Duodenal mucosa (tissue), 2 donors: ENCODE measurements around the gene KCNJ4.

ENCODE experiments used
- H3K27ac ChIP-seq: one replicate; pipeline ENCODE4 v1.7.0; 2013; ENCODE audit warnings: low read depth, low read length
- H3K27me3 ChIP-seq, 2 donors: one replicate each; pipeline ENCODE4 v1.7.0; 2013; ENCODE audit warnings: low read length in 2 of 2, control low read depth in 1 of 2; ENCODE audit not compliant: insufficient read depth in 2 of 2, control insufficient read depth in 1 of 2
- H3K36me3 ChIP-seq, 2 donors: one replicate each; pipeline ENCODE4 v1.7.0; 2013; ENCODE audit warnings: low read length in 2 of 2, control low read depth in 1 of 2; ENCODE audit not compliant: insufficient read depth in 2 of 2, control insufficient read depth in 1 of 2
- H3K4me1 ChIP-seq, 2 donors: one replicate each; pipeline ENCODE4 v1.7.0; 2013; ENCODE audit warnings: low read length in 2 of 2, control low read depth in 1 of 2; ENCODE audit not compliant: insufficient read depth in 2 of 2, control insufficient read depth in 1 of 2
- H3K4me3 ChIP-seq, 2 donors: one replicate each; pipeline ENCODE4 v1.7.0; 2013; ENCODE audit warnings: low read length in 2 of 2, low read depth in 1 of 2
- H3K9ac ChIP-seq, 2 donors: one replicate each; pipeline ENCODE4 v1.7.0; 2013; ENCODE audit warnings: low read length in 2 of 2, low read depth in 1 of 2
- H3K9me3 ChIP-seq, 2 donors: one replicate each; pipeline ENCODE4 v1.7.0; 2013; ENCODE audit warnings: low read length in 2 of 2, control low read depth in 1 of 2; ENCODE audit not compliant: control insufficient read depth in 1 of 2

Gene KCNJ4

DNA sequence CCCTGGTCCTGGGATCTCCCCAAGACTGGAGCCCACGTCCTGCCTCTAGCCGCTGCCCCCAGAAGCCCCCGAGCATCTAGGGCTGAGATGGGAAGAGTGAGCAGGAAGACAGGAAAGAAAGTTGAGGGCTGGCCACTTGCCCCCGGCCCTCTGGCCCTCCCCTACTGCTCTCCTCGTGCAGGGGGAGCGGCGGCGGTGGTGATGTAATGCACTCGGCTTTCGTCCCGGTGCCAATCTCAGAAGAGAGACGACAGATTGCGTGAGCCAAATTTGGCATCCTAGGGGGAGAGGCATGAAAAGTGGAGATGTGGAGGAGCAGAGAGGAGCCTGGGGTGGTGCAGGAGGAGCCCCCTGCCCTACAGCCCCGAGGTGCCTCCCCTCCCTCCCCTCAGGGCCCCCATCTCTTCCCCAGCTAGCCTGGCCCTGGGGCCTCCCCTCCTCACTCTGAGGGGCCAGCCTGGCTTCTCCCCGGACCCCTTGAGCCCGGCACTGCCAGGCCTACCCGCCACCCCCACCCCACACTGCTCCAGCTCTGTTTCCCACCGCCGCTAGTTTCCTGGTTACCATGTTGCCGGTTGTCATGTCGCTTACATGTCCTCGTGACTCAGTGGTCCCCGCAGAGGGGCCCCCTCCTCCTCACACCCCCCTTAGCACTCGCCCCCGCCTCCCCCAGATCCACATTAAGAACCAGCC, 2.5 kb downstream of the KCNJ4 start:
- Histone ChIP-seq H3K4me3 (no peak overlapping the region), H3K27ac (no peak overlapping the region)

DNA sequence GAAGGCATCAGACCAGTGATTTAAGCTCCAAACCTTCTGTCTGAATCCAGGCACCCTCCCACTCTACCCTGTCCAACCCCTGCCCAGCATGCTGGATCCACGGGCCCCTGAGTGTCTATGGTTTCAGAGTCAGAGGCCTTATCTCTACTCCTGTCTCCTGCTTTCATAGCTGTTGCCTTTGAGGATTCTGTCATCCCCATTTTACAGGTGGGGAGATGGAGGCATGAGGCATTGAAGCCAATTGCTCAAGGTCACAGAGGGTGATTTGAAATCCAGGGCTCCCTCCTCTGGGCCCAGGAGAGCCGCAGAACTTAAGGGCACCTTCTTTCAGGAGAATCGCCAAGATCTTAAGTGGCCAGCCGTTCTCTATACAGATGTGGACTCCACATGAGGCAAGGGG, 3.1 kb downstream of the KCNJ4 start:
- Histone ChIP-seq H3K4me3 (no peak overlapping the region), H3K4me1 (peaks cover 4 to 7% of the 10 kb centered on the region in 2 donors), H3K36me3 (no peaks in the 10 kb centered on the region), H3K27ac (no peak overlapping the region), H3K9ac (no peak overlapping the region), H3K9me3 (no peaks in the 10 kb centered on the region), H3K27me3 (peaks cover 49 to 59% of the 10 kb centered on the region in 2 donors)

More for the DNA sequence above, 2.5 kb downstream of the KCNJ4 start:
- Histone ChIP-seq H3K36me3 (no peaks in the 10 kb centered on the region), H3K4me1 (peaks cover 4 to 7% of the 10 kb centered on the region in 2 donors), H3K27me3 (peaks cover 56 to 65% of the 10 kb centered on the region in 2 donors), H3K9ac (no peak overlapping the region), H3K9me3 (no peaks in the 10 kb centered on the region)

DNA sequence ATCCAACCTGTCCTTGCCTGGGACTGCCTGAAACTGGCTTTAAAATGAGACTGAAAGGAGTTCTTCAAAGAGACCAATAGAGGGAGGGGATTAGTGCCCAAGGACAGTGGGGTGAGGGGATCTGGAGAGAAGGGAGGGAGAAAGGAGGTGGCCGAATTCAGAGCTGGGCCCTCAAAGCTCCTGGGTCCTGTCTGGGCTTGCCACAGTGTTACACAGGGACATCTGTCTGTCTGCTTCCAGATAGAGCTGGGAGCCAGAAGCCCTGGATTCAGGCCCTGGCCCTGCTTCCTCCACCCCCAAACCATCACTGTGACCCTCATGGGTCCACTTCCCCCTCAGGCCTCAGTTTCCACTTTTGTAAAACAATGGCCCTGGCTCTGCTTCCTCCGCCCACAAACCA, 3.6 kb downstream of the KCNJ4 start:
- Histone ChIP-seq H3K9me3 (no peaks in the 10 kb centered on the region), H3K4me3 (no peak overlapping the region), H3K9ac (no peak overlapping the region), H3K4me1 (peaks cover 4 to 7% of the 10 kb centered on the region in 2 donors), H3K27me3 (peaks cover 45 to 54% of the 10 kb centered on the region in 2 donors), H3K36me3 (no peaks in the 10 kb centered on the region), H3K27ac (no peak overlapping the region)

GRCh38 chr22:38450234-38450797, 4.7 kb downstream of the KCNJ4 start:
- peaks cover 4 to 7% of the 10 kb centered on the region in 2 donors for H3K4me1 ChIP-seq
- H3K36me3 ChIP-seq: no peaks in the 10 kb centered on the region
- no peaks in the 10 kb centered on the region for H3K9me3 ChIP-seq
- H3K9ac ChIP-seq: no peak overlapping the region
- no peak overlapping the region for H3K27ac ChIP-seq
- no peak overlapping the region for H3K4me3 ChIP-seq
- H3K27me3 ChIP-seq: peaks cover 40 to 50% of the 10 kb centered on the region in 2 donors

- H3K27me3 ChIP-seq: peaks cover 44 to 55% of the 10 kb centered on the region in 2 donors
- H3K9ac ChIP-seq: no peak overlapping the region
- H3K27ac ChIP-seq: no peak overlapping the region
These were observed 5.2 kb downstream of the KCNJ4 start for GRCh38 chr22:38449776-38450175.

GRCh38 chr22:38448945-38449745, 5.9 kb downstream of the KCNJ4 start:
- Histone ChIP-seq H3K9ac (no peak overlapping the region), H3K27me3 (peaks cover 43 to 55% of the 10 kb centered on the region in 2 donors), H3K4me3 (no peak overlapping the region), H3K36me3 (no peaks in the 10 kb centered on the region), H3K27ac (no peak overlapping the region), H3K4me1 (peaks cover under 1 to 3% of the 10 kb centered on the region in 2 donors), H3K9me3 (no peaks in the 10 kb centered on the region)

More at GRCh38 chr22:38449776-38450175, 5.2 kb downstream of the KCNJ4 start:
- Histone ChIP-seq H3K4me1 (peaks cover 4 to 7% of the 10 kb centered on the region in 2 donors), H3K9me3 (no peaks in the 10 kb centered on the region), H3K36me3 (no peaks in the 10 kb centered on the region), H3K4me3 (no peak overlapping the region)

- Histone ChIP-seq H3K9me3 (no peaks in the 10 kb centered on the region), H3K4me1 (no peaks in the 10 kb centered on the region), H3K27me3 (peaks cover 25 to 44% of the 10 kb centered on the region in 2 donors), H3K36me3 (no peaks in the 10 kb centered on the region), H3K27ac (no peak overlapping the region), H3K9ac (no peak overlapping the region), H3K4me3 (no peak overlapping the region)
These were observed 8.9 kb downstream of the KCNJ4 start for GRCh38 chr22:38446018-38446601.

- Histone ChIP-seq H3K9ac (no peak overlapping the region), H3K4me3 (no peak overlapping the region), H3K4me1 (no peaks in the 10 kb centered on the region), H3K9me3 (no peaks in the 10 kb centered on the region), H3K27ac (no peak overlapping the region), H3K36me3 (no peaks in the 10 kb centered on the region), H3K27me3 (peaks cover 15 to 33% of the 10 kb centered on the region in 2 donors)
These were observed 10.2 kb downstream of the KCNJ4 start for GRCh38 chr22:38444783-38445182.

GRCh38 chr22:38443628-38444521, 11.1 kb downstream of the KCNJ4 start:
- H3K9ac ChIP-seq: no peak overlapping the region
- no peaks in the 10 kb centered on the region for H3K9me3 ChIP-seq
- no peaks in the 10 kb centered on the region for H3K36me3 ChIP-seq
- peaks cover 8 to 26% of the 10 kb centered on the region in 2 donors for H3K27me3 ChIP-seq
- H3K4me1 ChIP-seq: no peaks in the 10 kb centered on the region
- H3K27ac ChIP-seq: no peak overlapping the region
- H3K4me3 ChIP-seq: no peak overlapping the region
